ENCODE results near the gene RBM3. TPM values are rescaled to one million over a fixed set of nuclear protein-coding genes. Genes with fewer than 3 reads are reported as not detected.

The RBM3 gene
- total and polyA plus RNA-seq, 2 donors (not counting 1 experiment from before 2014, with no cell fraction given) = 200 to 291 TPM

DNA sequence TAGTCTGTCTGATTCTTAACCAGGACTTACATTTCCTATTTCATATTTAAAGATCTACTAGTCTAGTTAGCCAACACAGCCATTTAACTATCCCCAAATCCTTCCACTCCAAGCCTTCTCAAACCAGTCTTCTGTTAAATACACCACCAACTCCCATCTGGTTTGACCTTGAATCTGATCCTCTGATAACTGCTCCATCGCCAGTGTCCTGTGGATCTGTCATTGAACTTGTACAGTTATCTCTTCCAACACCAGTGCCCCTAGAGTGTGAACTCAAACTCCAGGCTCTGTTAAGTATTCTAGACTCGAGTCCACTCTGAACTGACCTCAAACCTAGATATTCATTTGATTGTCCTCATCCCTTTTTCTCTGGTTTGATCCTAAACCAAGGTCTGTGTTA, 37.4 kb downstream of the RBM3 start:
- H3K27ac Mint-ChIP-seq = no peak overlapping the region
- H4K20me1 ChIP-seq (ENCODE audit: control insufficient read depth, insufficient read depth, low read length, poor library complexity, severe bottlenecking) = no peaks in the 10 kb centered on the region
- H3K27me3 ChIP-seq (replicated peaks in 1 of 4; ENCODE audit: control extremely low read depth in 1 of 4, control insufficient read depth in 3 of 4, insufficient read depth in 4 of 4, low read length in 3 of 4) = no peaks in the 10 kb centered on the region
- H3K4me2 ChIP-seq (replicated peaks; ENCODE audit: low read depth, low read length, poor library complexity, severe bottlenecking) = no peak overlapping the region
- no peaks in the 10 kb centered on the region for H3K79me2 ChIP-seq (ENCODE audit: control insufficient read depth, insufficient read depth, low read length)
- POLR2A ChIA-PET = no interaction called here
- no peak for TF ChIP-seq EZH2 (IDR thresholded peaks at IDR 0.05; ENCODE audit: borderline replicate concordance, insufficient read depth, low read depth, low read length, poor library complexity, severe bottlenecking)
- TF ChIP-seq CTCF (IDR thresholded peaks at IDR 0.05) = no peak
- no peaks in the 10 kb centered on the region for H3K27me3 Mint-ChIP-seq
- no peak overlapping the region for H3K4me3 ChIP-seq (ENCODE audit: control extremely low read depth in 1 of 5, extremely low read depth in 1 of 5, insufficient read depth in 1 of 5, low read depth in 2 of 5, low read length in 4 of 5)
- intact Hi-C loops (cut with micrococcal nuclease) = no loop called here
- no peaks in the 10 kb centered on the region for H3K9me3 Mint-ChIP-seq (ENCODE audit: insufficient read depth)
- H2AFZ ChIP-seq (ENCODE audit: insufficient read depth, low read depth, low read length, poor library complexity, severe bottlenecking) = no peak overlapping the region
- WGBS (ENCODE audit: insufficient coverage) = 79% methylated on average over 2 of the region's 2 CpGs
- no peak overlapping the region for H3K27ac ChIP-seq (ENCODE audit: low read length in 2 of 2)
- H3K9me3 ChIP-seq (ENCODE audit: control extremely low read depth in 1 of 3, control insufficient read depth in 2 of 3, insufficient read depth in 1 of 3, low read length in 2 of 3) = no peaks in the 10 kb centered on the region
- DNase-seq (no peak), ATAC-seq (ENCODE audit: low read depth) (no peak)
- H3K9ac ChIP-seq (ENCODE audit: low read length) = no peak overlapping the region
- H3K4me3 Mint-ChIP-seq = no peak overlapping the region
- no peaks in the 10 kb centered on the region for H3K36me3 ChIP-seq (replicated peaks in 1 of 2; ENCODE audit: control extremely low read depth in 1 of 2, control insufficient read depth in 1 of 2, extremely low read depth in 1 of 2, insufficient read depth in 2 of 2, low read length in 1 of 2)
- H3K4me1 ChIP-seq (ENCODE audit: control insufficient read depth in 2 of 2, insufficient read depth in 2 of 2, low read length in 2 of 2) = no peaks in the 10 kb centered on the region
- CTCF ChIA-PET = no interaction called here
- H3K4me1 Mint-ChIP-seq = no peaks in the 10 kb centered on the region

- ATAC-seq (ENCODE audit: low read depth) = no peak
- H3K9me3 Mint-ChIP-seq (ENCODE audit: insufficient read depth) = no peaks in the 10 kb centered on the region
- H3K27me3 Mint-ChIP-seq = peaks cover 3% of the 10 kb centered on the region
- intact Hi-C loops (cut with micrococcal nuclease) = no loop called here
- no peak for DNase-seq
- Histone ChIP-seq H3K36me3 (replicated peaks in 1 of 2; ENCODE audit: control extremely low read depth in 1 of 2, control insufficient read depth in 1 of 2, extremely low read depth in 1 of 2, insufficient read depth in 2 of 2, low read length in 1 of 2) (no peaks in the 10 kb centered on the region), H3K79me2 (ENCODE audit: control insufficient read depth, insufficient read depth, low read length) (no peaks in the 10 kb centered on the region), H3K4me1 (ENCODE audit: control insufficient read depth in 2 of 2, insufficient read depth in 2 of 2, low read length in 2 of 2) (no peaks in the 10 kb centered on the region), H3K4me3 (ENCODE audit: control extremely low read depth in 1 of 5, extremely low read depth in 1 of 5, insufficient read depth in 1 of 5, low read depth in 2 of 5, low read length in 4 of 5) (no peak overlapping the region), H4K20me1 (ENCODE audit: control insufficient read depth, insufficient read depth, low read length, poor library complexity, severe bottlenecking) (no peaks in the 10 kb centered on the region), H3K27ac (ENCODE audit: low read length in 2 of 2) (no peak overlapping the region), H3K4me2 (replicated peaks; ENCODE audit: low read depth, low read length, poor library complexity, severe bottlenecking) (no peak overlapping the region), H2AFZ (ENCODE audit: insufficient read depth, low read depth, low read length, poor library complexity, severe bottlenecking) (no peak overlapping the region), H3K9ac (ENCODE audit: low read length) (no peak overlapping the region), H3K27me3 (replicated peaks in 1 of 4; ENCODE audit: control extremely low read depth in 1 of 4, control insufficient read depth in 3 of 4, insufficient read depth in 4 of 4, low read length in 3 of 4) (no peaks in the 10 kb centered on the region), H3K9me3 (ENCODE audit: control extremely low read depth in 1 of 3, control insufficient read depth in 2 of 3, insufficient read depth in 1 of 3, low read length in 2 of 3) (no peaks in the 10 kb centered on the region)
- H3K4me3 Mint-ChIP-seq = no peak overlapping the region
- CTCF ChIA-PET = no interaction called here
- 100% methylated on average over 1 of the region's 6 CpGs for WGBS (ENCODE audit: insufficient coverage)
- POLR2A ChIA-PET = no interaction called here
- no peak overlapping the region for H3K27ac Mint-ChIP-seq
- TF ChIP-seq CTCF (IDR thresholded peaks at IDR 0.05) (no peak), EZH2 (IDR thresholded peaks at IDR 0.05; ENCODE audit: borderline replicate concordance, insufficient read depth, low read depth, low read length, poor library complexity, severe bottlenecking) (no peak)
- H3K4me1 Mint-ChIP-seq = no peaks in the 10 kb centered on the region
These were observed 39.3 kb downstream of the RBM3 start for GRCh38 chrX:48613502-48614160.

All from B cell (primary cell).